Thoracic aorta endothelial cell (primary cell): ENCODE results near the gene DEFB121. TPM values are rescaled to one million over a fixed set of nuclear protein-coding genes. Genes with fewer than 3 reads are reported as not detected.

Experiments used
- small RNA-seq: library from RNA; depleted of rRNA; stranded (forward); fragments of <200 nt; gene quantifications from one replicate; pipeline ENCODE3, GENCODE V24; 2012
- total RNA-seq: library from RNA; depleted of rRNA; stranded (reverse); fragments of >200 nt; gene quantifications from 2 replicates; pipeline ENCODE4 v1.2.3, GENCODE V29; 2012

Gene DEFB121, protein sequence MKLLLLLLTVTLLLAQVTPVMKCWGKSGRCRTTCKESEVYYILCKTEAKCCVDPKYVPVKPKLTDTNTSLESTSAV
- total RNA-seq: not detected in 2 replicates

DNA sequence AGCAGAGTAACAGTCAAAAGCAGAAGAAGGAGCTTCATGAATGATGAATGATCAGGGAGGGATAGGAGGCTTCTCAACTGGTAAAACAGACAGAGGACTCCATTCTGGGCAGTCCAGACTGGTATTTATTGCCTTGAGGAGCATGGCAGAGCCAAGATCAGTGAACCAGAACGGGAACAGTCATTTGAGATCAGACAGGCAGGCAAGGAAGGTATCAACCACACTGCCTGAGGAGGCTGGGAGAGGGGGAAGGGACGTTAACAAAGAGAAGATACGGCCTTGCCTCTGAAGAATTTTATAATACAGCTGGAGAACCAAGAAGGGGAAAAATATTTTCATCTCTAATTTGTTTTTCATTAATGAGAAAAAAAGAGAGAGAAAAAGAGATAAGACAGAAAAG is at the start of gene DEFB121:
Gene DEFB121 (minus strand): TSS at position 101 of the 400 bp plus-strand sequence. CDS start 63 bp downstream, at position 38.

DNA sequence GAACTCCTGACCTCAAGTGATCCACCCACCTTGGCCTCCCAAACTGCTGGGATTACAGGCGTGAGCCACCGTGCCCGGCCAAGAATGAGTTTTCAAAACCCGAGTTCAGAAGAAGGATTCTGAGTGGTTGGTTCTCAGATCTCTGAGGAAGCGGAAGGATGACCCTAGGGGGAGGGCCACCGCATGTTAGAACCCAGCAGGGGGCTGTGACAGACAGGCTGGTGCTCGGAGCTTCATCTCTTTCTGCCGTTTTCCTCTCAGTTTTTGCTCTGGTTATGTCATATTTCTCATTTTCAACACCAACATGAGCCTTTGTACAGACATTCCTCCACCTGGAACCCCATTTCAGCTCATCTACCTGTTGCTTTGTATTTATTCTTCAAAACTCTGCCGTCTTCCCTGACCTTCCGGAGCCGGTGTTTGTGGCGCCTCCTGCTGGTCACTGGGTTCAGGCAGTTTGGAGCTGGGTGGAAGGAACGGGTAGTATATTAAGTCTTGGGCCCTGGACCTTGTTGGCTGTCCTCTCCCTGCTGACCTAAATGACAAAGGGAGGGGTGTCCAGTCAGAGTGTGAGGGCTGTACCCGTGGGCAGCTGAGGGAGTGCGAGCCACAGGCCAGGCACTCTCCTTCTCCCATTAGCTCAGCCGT is 34.1 kb upstream of the DEFB121 start, which contains the start of gene DEFB123:
Gene DEFB123 (plus strand): TSS at position 621 of the 648 bp plus-strand sequence. CDS start 67 bp downstream, outside the sequence.

DNA sequence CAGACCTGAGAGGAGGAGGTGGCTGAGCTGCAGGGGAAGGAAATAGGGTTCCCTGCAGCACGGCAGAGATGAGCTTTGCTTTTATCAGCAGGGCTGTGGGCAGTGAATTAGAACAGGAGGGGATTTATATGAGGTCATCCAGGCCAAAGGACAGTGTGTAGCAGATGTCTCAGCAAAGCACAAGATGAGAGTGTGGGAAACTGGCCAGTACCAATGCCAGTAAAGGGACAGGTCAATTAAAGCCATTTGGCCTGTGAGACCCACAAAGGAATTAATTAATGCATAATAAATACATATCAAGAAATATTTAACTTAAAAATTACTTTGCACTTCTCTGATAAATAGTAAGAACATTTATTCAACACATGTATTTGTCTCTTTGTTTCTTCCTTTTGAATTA is 15.5 kb downstream of the DEFB121 start, which contains the start of gene DEFB119:
Gene DEFB119 (minus strand): TSS at position 101 of the 400 bp plus-strand sequence. CDS start 107 bp downstream, outside the sequence.

DNA sequence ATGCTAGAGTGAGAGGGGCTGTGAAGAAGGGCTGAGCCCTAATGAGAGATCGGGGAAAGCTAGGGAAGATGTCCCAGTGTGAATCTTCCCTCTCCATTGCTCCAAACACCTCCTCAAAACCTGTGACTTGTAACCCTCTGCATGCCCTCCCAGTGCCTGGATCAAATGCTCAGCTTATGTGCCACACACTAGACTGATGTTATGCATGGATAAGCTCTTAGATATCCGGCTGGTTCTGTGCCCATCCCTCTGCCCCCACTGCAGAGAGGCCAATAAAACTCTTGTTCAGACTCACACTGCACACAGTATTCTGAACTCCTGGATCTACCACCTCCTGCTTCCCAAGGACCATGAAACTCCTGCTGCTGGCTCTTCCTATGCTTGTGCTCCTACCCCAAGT is 37.7 kb downstream of the DEFB121 start, which contains the start of gene DEFB118:
Gene DEFB118 (plus strand): TSS at position 301 of the 400 bp plus-strand sequence. CDS start 50 bp downstream, at position 351.

Small RNA genes lying within 50 kb of the gene (small RNA-seq; reads per million reads assigned to genes)
- gene DEFB117 (not detected), gene RF00561 (not detected), gene RNA5SP480 (not detected)

Other genes with a start within 250 kb of the DEFB121 start
- gene DEFB115, start 148.6 kb downstream of the DEFB121 start, total RNA-seq: not detected in 2 replicates
- gene DEFB116, start 97.6 kb downstream of the DEFB121 start, total RNA-seq: not detected in 2 replicates
- not detected in 2 replicates for gene DEFB118, start 37.6 kb downstream of the DEFB121 start, total RNA-seq
- not detected in 2 replicates for gene DEFB119, start 15.6 kb downstream of the DEFB121 start, total RNA-seq
- gene DEFB123, start 34.4 kb upstream of the DEFB121 start, total RNA-seq: not detected in 2 replicates
- not detected in 2 replicates for gene DEFB124, start 68.9 kb upstream of the DEFB121 start, total RNA-seq
- gene REM1, start 69.1 kb upstream of the DEFB121 start, total RNA-seq: 0.13 and 0.14 TPM in 2 replicates
- 85.1 and 106 TPM in 2 replicates for gene HM13, start 108.2 kb upstream of the DEFB121 start, total RNA-seq
- 151 and 204 TPM in 2 replicates for gene ID1, start 199.1 kb upstream of the DEFB121 start, total RNA-seq
- not detected in 2 replicates for gene COX4I2, start 231.7 kb upstream of the DEFB121 start, total RNA-seq